NCI-H1048 (cell line): Measurements from ENCODE around the gene CD74.

Experiments used
- DNase-seq: peaks from one replicate; lab custom pipeline; 2025; lab: John Stamatoyannopoulos, UW

The CD74 gene

DNA sequence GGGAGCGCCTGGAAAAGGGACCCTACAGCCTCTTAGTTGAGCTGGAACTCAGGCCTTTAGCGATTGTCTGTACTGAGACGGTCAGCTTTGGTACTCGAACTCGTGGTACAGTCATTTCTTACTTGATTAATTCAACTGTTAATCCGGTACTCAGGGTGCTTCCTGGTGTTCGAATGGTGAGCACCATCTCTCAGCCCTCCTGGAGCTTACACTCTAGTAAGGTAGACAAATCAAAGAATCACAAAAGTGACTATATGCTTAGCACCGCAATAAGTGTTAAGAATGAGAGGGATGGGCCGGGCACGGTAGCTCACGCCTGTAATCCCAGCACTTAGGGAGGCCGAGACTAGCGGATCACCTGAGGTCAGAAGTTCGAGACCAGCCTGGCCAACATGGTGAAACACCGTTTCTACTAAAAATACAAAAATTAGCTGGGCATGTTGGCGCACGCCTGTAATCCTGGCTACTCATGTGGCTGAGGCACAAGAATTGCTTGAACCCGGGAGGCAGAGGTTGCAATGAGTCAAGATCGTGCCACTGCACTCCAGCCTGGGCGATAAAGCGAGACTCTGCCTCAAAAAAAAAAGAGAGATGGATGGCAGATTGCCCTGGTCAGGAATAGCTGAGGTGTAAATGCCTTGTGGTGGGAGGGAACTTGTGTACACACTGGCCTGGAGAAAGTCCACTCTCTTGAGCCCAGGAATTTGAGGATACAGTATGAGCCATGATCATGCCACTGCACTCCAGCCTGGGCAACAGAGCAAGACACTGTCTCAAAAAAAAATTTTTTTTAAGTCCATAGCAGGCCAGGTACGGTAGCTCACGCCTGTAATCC lies 54.2 kb downstream of the CD74 start:
- DNase-seq, result no peak

DNA sequence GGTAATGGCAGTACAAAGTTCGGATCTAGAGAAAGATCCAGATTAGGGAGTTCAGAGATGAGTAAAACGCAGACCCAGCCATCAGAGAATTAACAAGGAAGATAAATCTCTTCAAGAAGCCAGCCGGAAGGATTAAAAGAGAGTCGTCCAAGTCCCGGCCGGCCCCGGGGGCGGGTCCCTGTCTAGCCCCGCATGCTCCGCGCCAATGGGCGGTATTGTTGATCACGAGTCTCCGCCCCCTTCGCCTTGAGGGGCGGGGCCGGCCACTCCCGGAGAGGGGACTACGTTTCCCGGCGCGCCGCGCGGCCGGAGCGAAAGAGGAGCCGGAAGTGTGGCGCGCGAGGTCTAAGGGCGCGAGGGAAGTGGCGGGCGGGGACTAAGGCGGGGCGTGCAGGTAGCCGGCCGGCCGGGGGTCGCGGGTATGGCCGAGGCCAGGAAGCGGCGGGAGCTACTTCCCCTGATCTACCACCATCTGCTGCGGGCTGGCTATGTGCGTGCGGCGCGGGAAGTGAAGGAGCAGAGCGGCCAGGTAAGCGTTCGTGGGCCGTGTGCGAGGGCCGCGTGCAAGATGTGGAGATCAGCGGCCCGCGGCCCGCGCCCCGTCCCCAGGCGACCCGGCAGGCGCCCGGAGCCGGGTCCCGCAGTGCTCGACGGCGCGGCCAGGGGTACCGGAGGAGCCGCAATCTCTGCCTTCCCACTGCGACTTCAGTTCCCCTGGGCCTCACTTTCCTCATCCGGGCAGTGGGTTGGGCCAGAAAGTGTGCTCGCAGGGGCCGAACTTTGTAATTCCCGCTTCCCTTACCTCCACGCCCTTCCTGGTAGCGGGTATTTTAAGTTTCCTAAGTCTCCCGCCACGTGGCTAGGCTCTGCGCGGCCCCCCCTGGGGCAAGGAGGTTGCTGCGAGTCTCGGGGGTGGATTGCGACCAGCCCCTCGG lies 55.1 kb downstream of the CD74 start, which contains the start of gene TCOF1:
Gene TCOF1, plus strand, starts transcription at position 372 of the 935 bp plus-strand sequence. Its CDS starts 50 bp downstream, at position 422.
- DNase-seq, result peak; percentile 92

DNA sequence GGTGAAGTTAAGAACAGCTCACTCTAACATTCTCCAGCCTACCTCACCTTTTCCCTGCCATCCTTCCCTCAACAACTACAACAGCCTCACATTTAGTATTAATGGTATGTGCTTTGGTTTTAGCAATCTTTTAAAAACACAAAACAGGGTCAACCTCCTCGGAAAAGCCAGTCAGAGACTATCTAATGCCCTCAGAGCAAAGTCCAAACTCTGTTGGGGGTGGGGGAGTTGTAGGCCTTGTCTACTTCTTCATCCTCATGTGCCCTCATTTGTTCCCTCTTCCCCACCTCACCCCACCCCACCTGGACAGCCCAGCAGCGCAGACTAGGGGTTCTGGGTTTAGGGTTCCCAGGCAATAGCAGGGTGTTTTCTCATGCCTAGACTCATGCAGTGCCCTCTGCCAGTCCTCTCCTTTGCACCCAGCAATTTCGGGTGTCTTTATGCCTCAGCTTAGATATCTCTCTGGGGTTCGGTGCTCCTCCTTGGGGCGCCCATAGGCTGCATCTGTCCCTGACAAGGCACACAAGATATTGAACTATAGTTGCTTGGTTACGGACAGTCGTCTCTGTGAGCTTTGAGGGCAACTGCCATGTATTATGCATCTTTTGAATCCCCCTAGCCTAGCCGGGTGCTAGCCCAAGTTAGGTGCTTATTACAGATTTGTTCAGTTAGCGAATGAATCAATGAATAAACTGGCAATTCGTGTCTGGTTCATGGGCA lies 56.0 kb downstream of the CD74 start:
- no peak for DNase-seq

GRCh38 chr5:150355791-150356190 lies 56.9 kb downstream of the CD74 start:
- no peak for DNase-seq

DNA sequence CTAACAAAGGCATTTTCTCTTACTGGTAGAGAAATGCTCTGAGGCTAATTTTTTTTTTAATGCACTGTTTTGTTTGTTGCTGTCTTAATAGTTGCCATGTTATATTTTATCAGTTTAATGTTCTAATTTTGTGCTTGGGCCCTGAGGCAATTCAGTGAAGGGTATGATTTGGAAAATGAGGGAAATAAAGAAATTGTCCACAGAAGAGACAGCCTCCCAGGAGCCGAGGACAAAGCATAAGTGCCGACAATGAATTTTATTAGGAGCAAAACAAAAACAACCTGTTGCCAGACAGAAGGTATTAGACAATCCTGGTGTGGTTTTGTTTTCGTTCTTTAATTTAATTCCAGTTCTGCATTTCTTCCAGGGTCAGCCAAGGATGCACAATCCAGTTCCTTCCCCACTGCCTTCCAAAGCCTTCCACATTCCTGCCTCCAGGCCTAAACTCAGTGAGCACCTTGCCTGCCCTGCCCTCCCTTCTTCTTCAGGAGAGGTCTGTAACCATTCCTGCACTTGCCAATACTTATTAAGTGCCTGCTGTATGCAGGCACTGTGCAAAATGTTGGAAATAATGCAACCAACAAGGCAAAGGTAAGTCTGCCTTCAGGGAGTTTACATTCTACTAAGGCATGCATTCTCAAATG lies 59.6 kb downstream of the CD74 start:
- no peak for DNase-seq

- no peak for DNase-seq
Measured at GRCh38 chr5:150352244-150353031, 60.3 kb downstream of the CD74 start.
